Heart left ventricle (tissue), 13 donors: ENCODE results near the gene PTPN1.

Experiments
- CTCF ChIP-seq, 12 donors: fragments of 200-600 bp; sonication (generic) in 4 of 12; IDR thresholded peaks; one replicate each; pipeline versions ENCODE4 v1.5.0 to v1.8.0; 2018 to 2022; ENCODE audit warnings: antibody characterized with exemption in 12 of 12, mild to moderate bottlenecking in 5 of 12
- POLR2A ChIP-seq, 2 donors: fragments of 450-650 bp; IDR thresholded peaks; one replicate each; pipeline ENCODE4 v1.6.1; 2017; ENCODE audit warnings: antibody characterized with exemption in 2 of 2, mild to moderate bottlenecking in 2 of 2, moderate library complexity in 2 of 2
- donor health status: ischemic (EF 13 %, LVEDD 7.1; RV severe dilation, severe dysfunction).
- donor health status: DM: no; HTN: yes; CAD: no.
- donor health status: DM: no; HTN: no; CAD: no.
- donor health status: ischemic (EF 25% LVEDD 6.9; RV normal size, moderate dysfunction).
- donor health status: ischemic (EF 25% LVEDD 5.7; RV mildly dilated, moderate dysfunction).
- donor health status: ischemic (EF 35%, LVEDD 5.7; RV mildly dilated, moderate dysfunction).
- donor health status: nonischemic (EF 11% LVEDD 7.7; RV severe dilation, severe dysfunction).
- donor health status: DM: yes; HTN: yes; CAD: no.
- donor health status: PGD.
- donor health status: ischemic (EF 29% LVEDD 5.4; RV normal size, mild dysfunction).
- donor health status: nonischemic (EF 23%, LVEDD 6.1; RV moderate dilation, normal function).

GRCh38 chr20:50519036-50519762 lies 9.0 kb downstream of the PTPN1 start:
- TF ChIP-seq CTCF (IDR thresholded peaks at IDR 0.05) (no peak), POLR2A (IDR thresholded peaks at IDR 0.05) (no peak)
